Ramos (cell line): ENCODE results near the gene ANKRD12.
"Not testable (repeated sequence)": the region's sequence is repeated elsewhere in the genome, so short reads cannot be mapped to it uniquely, and the experiment has no call there.

ENCODE experiments used
- in situ Hi-C: fragments of 300-500 bp; cut with MboI; formaldehyde crosslinking; loops from one replicate; pipeline ENCODE4 v1.14.3; 2022; ENCODE audit warnings: low sequenced_read_pairs; ENCODE audit not compliant: unreplicated experiment

ANKRD12 gene

DNA sequence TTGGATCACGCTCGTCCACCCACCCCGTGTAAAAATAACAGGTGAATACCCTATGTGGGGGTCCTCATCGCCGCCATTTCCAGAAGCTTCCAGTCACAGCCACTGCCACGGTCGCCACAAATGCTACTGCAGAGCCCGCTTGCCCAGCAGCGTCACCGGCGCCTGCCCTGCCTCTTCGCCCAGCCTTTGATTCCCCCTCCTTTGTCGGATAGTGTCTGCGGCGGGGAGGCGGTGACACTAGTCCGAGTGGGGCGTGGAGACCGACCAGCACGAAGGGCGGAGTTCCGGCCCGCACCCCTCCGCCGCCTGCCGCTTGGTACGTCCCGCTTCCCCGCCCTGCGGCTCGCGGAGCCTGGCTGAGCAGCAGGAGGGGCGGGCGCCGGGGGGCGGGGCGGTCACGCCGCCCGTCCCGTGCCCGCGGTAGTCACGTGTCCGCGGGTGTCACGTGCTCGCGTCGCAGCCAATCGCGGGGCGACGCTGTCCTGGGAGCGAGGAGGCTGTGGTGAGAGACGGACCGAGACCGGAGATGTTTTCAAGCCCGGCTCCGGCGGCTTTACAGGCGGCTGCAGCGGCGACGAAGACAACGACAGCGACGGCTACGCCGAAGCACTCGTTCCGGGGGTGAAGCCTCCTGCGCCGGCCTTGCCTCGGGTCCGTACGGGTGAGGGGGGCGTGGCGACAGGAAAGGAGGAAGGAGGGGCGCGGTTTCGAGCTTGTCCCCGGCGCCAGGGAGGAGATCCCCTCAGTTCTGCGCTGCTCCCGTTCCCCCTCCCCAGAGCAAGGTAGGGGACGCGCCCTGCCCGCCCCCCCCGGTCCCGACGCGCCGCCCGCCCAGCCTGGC lies at the start of gene ANKRD12:
TSS of gene ANKRD12 (plus strand) at position 467 of the 841 bp plus-strand sequence. CDS start 45,652 bp downstream, outside the sequence.
- in situ Hi-C loops = no loop called here

DNA sequence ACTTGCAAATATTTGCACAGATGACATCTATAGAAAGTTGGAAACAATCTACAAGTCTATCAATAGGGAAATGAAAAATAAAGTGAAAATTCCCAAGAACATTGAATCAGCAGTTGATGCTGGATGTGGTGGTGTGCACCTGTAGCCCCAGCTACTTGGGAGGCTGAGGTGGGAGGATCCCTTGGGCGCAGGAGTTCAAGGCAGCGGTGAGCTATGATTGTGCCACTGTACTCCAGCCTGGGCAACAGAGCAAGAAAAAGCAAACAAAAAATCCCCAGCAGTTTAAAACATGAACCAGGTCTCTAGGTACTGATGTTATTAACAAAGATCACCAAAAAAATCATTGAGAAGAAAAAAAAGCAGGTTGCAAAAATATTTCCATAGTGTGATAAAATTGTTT lies 49.4 kb upstream of the ANKRD12 start:
- in situ Hi-C loops = no loop called here

DNA sequence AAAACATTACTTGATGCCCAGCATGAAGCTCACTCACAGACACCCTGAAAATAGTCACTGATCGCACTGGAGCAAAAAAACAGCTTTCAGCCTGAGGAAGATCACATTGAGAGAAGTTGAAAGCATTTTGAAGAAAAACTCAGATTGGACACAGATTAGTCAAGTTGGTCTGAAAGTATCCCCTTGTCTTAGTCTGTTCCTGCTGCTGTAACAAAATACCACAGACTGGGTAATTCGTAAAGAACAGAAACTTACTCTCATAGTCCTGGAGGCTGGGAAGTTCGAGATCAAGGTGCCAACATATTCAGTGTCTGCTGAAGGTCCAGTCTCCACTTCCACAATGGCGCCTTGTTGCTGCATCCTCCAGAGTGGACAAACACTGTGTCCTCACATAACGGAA lies 48.3 kb upstream of the ANKRD12 start:
- in situ Hi-C loops = no loop called here

DNA sequence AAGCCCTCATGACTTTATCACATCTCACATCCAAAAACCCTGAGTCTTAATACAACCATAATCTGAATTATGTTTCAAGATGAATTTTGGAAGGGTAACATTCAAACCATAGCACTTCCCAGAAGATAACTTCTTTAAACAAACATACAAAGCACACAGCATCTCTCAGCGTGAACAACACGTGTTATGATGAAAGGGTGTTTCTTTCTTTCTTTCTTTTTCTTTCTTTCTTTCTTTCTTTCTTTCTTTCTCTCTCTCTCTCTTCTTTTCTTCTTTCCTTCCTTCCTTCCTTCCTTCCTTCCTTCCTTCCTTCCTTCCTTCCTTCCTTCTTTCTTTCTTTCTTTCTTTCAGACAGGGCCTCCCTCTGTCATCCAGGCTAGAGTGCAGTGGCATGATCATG lies 47.9 kb upstream of the ANKRD12 start:
- in situ Hi-C loops = not testable (repeated sequence)

DNA sequence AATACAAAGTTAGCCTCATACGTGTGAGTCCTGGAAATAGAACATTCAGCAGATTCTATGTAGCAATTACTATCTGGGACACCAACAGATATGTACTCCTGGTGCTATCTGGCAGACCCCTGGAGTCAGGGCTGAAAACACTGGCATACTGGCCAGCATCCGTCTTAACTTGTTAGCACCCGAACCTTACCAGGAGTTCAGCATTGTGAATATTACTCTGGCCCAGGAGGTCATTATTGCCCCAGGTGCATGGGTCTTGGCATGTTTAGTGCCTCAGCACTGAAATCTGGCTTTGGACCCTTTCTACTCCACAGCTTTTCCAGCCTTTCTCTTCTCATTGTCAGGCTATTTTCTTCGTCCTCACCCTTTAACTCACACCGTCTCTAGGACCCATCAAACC lies 46.0 kb upstream of the ANKRD12 start:
- in situ Hi-C loops = no loop called here

DNA sequence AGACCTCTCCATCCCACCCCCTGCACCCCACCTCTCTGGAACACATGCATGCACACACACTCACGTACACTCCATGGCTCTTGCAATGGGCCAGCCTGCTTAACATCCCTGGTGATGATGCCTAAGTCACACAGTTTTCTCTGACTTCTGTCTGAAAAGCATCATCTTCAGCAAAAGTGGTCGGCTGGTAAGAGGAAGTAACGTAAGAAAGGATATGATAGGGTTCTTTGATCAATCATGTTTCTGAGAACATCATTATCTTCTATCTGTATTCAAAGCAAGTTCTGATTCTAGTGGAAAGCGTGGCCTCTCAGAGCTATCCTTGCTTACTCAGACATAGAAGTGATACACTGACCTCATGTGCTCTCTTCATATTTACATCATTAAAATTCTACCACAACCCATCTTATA lies 45.5 kb upstream of the ANKRD12 start:
- in situ Hi-C loops = no loop called here

DNA sequence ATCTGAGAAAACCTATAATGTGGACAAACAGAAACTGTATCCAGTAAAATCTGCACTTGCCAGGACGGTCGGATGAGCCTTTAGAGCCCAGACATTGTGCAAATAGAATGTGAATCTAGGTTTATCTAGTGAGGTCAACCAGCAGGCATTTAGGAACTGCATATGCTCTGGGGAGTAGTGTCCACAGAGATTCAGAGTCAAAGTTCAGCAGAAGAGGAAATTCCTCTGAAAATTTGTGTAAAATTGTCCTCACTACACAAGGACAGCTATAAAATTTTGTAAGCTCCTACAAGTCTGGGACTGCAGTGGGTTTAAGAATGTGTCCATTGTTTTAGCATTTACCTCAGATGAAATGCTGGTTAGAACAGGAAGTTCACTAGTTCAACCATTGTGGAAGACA lies 43.9 kb upstream of the ANKRD12 start:
- in situ Hi-C loops = no loop called here

DNA sequence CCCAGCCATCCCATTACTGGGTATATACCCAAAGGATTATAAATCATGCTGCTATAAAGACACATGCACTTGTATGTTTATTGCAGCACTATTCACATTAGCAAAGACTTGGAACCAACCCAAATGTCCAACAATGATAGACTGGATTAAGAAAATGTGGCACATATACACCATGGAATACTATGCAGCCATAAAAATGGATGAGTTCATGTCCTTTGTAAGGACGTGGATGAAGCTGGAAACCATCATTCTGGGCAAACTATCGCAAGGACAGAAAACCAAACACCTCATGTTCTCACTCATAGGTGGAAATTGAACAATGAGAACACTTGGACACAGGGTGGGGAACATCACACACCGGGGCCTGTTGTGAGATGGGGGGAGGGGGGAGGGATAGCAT lies 43.5 kb upstream of the ANKRD12 start:
- in situ Hi-C loops = not testable (repeated sequence)

DNA sequence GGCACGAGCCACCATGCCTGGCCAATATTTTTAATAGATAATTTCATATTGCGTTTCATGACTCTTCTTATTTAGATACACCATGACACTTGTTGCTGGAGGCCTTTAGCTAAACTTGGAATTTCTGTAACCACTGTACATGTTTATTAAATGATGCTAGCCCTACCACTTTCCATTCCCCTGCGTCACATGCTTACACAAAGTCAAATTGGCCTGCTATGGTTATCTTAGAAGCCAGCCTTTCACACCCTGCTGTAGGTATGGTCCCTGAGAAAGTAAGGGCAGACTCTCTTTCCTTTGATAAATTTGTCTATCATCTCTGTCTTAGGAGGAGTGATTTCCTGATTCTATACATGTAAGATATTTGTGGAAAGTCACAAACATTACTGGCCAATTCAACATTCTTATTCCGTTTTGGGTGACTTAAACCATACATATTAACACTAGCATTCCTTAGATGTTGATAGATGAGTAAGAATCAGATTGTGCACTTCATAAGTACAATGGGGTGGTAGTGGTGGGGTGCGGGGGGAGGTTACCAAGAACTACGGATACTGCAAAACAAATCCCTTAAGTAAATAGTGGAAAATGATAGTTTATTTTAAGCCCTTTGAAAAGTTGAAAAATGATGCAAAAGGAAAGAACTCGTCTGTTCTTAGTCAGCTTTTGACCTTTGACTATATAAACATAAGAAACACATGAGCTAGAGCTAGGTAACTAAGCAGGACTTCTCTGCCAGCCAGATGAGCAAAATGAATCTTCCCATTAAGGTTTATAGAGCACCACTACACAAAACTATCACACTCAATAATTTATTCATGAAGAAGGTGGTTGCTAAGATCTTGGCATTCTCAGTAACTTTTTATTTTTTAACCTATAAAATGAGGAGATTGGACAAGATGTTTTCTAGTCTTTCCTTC lies 42.0 kb upstream of the ANKRD12 start:
- in situ Hi-C loops = no loop called here

DNA sequence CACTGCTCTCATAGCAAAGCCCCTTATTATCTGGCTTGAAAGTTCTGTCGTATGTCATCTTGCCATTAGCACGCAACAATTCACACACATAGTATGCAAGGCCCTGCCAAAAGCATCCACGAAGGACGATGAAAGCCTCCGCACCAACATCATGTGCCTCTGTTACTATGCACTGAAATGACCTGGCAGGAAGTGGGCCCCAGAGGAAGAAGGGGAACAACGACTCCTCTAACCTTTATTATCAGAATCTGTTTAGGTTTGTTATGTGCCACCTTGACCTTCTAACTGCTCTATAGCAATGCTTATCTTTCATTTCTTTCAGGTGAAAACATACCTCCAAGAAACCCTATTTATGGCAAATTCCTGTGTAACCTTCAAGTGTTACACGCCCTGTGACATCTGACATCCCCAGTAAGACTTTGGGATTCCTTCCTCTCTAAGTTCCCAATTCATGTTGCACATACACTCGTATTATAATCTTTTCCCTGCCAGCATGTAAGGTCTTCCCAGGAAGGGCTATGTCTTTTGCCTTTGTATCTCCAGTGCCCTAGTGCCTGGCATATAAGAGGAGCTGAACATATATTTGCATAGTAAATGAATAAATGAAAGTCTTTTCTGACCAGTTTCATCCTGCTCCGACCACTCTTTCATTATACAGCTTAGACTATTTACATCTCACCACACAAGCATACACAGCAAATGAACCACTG lies 41.1 kb upstream of the ANKRD12 start:
- in situ Hi-C loops = no loop called here

DNA sequence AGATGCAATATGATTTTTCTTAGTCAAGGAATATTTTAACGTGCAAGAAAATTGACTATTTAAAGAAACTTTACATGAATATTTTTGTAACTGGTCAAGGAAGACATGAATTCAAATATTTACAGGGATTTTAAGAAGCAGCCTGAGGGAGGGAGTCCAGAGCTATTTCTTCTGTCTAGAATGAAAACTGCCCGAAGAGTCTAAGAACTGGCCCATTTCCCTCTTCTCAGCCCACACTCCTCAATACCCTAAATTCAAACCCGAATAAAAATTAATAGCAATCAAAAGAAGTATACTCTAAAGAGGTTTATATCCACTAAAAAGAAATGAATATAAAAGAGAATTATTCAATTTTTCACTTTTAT lies 40.6 kb upstream of the ANKRD12 start:
- in situ Hi-C loops = no loop called here

DNA sequence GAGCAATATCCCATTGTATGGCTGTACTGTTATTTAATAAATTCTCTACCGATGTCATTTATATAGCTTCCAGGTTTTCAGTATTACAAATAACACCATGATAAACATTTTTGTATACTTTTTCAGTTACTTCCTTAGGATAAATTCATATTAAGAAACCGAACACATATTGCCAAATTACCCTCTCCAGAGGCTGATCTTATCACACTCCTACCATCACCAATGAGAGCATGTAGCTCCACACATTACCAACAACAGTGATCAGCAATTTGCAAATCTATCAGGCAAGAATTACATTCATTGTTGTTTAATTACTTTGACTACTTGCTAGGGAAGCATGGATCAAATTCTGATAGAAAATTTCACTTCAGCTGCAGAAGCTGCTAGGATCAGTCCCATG lies 39.9 kb upstream of the ANKRD12 start:
- in situ Hi-C loops = no loop called here

DNA sequence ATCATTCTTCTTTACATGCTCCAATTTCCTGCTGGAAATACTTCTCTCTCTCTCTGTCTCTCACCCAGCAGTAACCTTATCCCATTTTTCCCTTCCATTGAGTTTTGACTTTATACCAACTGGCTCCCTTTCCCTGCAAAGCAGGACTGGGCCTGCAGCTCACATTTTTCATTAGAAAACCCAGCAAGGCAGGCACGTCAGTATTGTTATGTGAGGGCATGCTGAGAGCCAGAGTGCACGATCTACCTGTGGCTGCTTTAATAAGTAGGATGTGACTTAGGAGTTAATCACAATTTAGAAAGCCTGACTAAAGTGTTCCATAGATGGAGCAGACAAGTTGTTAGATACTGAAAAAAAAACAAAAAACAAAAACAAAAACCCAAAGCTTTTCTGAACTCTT lies 39.2 kb upstream of the ANKRD12 start:
- in situ Hi-C loops = no loop called here

DNA sequence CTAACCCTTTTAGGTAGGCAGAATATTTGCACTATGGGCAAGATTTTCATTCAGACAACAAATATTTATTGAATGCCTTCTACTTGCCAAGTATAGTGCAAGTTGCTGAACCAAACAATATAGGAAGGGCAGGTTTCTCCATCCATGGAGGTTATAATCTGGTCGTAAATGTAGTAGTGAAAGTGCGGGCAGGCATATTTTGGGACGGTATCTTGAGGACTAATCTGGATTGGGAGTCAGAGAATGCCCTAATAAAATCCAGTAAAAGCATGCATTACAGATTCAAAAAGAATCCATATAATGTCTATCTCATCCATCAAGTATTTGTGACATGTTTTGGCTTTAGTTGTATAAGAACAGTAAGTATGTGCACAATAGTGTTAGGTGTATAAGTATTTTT lies 35.8 kb upstream of the ANKRD12 start:
- in situ Hi-C loops = no loop called here

DNA sequence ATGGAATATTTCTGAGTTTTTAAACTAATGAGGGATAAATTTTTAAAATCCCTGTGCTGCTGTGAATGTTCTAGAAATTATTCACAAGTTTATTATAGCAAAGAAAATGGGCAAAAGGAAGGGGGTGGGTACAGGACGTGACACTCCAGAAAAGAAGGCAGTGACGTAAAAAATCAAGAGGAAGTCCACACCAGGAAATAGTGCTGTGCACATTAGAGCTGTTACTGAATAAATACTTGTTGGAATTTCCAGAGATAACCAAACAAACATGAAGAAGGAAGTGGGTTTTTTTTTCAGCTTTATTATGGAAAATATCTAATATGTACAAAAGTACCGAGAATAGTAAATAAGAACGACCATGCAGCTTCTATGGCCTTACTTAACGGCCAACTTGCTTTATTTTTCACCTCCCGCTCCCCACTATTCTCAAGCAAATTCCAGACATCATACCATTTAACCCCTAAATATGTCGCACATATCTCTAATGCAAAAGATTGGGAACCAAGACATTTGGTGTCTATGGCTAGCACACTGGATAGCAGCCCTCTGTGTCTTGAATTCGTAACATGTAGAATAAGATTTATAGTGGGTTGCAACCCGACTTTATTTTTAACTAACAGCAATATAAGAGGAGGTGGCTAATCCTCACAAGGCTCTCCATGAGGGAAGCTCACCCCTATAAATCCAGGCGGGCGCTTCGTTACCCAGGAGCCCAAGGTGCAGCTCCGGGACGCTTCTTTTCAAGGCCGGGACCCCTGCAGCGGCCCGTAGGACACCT lies 34.7 kb upstream of the ANKRD12 start:
- in situ Hi-C loops = no loop called here

DNA sequence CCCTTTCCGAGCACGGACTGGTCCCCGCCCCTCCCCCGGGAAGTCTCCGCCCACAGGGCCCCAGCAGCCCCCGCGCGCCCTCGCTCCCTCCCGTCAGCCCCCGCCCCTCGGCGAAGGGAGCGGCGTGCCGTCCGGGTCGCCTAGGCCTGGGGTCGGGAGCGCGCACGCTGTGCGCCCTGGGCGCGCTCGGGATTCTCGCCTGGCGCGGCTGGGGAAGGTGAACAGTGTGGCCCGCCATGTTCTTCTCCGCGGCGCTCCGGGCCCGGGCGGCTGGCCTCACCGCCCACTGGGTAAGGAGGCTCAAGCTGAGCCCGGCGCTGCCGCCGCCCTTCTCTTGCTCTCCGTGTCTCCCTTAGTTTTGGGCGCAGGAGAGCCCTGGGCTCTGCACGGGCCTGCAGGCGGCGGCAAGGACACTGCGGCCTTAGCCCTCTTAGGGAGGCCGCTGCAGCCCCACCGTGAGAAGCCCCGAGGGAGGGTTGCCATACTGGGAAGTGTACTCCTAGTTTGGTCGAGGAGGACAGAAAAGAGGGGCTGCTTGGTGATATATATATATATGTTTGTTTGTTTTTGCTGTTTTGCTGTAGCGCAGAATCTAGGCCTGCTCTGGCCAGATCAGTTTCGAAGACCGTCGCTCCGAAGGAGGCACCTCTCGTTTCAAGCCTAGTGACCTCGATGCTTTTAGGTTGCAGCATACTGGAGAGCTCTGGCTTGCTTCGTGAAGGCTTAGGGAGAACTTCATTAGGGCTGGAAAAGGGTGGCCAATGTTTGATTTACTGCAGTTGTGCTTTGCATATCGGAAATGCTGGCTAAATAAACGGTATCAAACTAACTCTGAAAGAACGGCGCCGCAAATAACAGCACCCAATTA lies 33.8 kb upstream of the ANKRD12 start, which contains the start of gene NDUFV2:
TSS of gene NDUFV2 (plus strand) at position 192 of the 868 bp plus-strand sequence. CDS start at position 237, 45 bp downstream.
- in situ Hi-C loops = no loop called here

DNA sequence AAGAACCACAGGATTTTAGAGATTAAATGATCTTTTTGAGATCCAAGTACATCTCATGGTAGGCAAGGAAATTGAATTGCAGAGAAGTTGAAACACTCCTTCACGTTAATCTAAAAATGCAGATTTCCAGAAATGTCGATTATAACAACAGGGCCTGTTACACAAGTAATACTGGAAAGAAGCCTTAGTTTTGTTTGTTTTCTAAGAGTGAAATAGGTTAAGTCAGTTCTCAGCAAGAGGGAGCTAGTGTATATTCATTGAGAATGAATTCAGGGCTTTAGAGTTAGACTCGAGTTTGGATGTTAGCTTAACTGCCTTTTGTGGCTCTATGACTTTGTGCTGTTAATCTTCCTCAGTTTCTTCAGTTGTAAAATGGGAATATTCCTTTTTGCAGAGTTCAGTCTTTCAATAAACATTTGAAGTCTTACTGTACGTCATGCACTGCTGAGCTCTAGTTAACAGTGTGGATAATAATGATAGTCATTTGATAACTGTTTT lies 33.2 kb upstream of the ANKRD12 start:
- in situ Hi-C loops = no loop called here

DNA sequence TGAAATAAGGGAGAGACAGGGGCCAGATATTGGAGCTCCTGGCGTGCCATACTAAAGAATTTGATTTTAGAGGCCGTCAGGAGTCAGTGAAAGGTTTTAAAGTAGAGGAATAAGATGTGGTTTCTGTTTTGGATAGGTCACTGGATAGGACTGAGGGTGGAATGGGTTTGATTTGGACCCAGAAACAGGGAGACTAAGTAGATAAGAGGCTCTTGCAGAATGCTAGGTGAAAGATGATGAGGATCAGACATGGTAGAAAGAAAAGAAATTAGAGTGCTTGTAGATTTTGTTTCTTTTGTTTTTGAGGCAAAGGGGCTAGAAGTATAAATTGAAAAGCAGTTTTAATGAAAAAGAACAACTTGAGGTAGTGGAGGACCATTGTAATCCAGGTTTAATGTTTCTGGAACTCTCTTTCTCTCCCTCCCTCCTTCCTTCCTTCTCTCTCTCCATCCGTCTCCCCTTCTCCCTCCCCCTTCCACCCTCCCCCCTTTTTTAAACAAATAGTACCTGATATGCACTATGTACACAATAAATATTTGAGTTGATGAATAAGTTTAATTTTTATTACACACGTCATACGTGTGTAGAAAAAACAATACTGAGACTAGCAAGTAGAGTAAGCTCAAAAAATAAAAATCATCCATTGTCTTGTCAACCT lies 32.2 kb upstream of the ANKRD12 start:
- in situ Hi-C loops = no loop called here
